ENCODE results near the gene VSX2. TPM values are rescaled to one million over a fixed set of nuclear protein-coding genes. Genes with fewer than 3 reads are reported as not detected.
A peak's percentile ranks its signal among the peaks of the same experiment; 100 is the strongest.

Gene VSX2
- total RNA-seq, 2 experiments from 2014 or later = not detected

GRCh38 chr14:74237441-74237840 is 1.8 kb upstream of the VSX2 start:
- no peaks in the 10 kb centered on the region for H3K36me3 Mint-ChIP-seq (ENCODE audit: low read depth)
- ChIA-PET CTCF (interaction anchor here (0.8 to 2.7 kb wide), 2 partner anchors 14 to 18 kb away, joined by 3 to 10 read pairs; no protein-coding TSS in a partner anchor), POLR2A (interaction anchor here (0.6 kb wide), 1 partner anchor 167 kb away, joined by 3 read pairs; no protein-coding TSS in a partner anchor)
- no peak overlapping the region for H3K27ac Mint-ChIP-seq
- H3K27me3 Mint-ChIP-seq (ENCODE audit: low read depth) = peaks cover 50% of the 10 kb centered on the region
- ATAC-seq (no peak), DNase-seq (no peak)
- H3K4me1 Mint-ChIP-seq (ENCODE audit: low read depth) = peaks cover 13% of the 10 kb centered on the region
- no peaks in the 10 kb centered on the region for H3K9me3 Mint-ChIP-seq (ENCODE audit: insufficient read depth)
- H3K4me3 Mint-ChIP-seq = no peak overlapping the region

DNA sequence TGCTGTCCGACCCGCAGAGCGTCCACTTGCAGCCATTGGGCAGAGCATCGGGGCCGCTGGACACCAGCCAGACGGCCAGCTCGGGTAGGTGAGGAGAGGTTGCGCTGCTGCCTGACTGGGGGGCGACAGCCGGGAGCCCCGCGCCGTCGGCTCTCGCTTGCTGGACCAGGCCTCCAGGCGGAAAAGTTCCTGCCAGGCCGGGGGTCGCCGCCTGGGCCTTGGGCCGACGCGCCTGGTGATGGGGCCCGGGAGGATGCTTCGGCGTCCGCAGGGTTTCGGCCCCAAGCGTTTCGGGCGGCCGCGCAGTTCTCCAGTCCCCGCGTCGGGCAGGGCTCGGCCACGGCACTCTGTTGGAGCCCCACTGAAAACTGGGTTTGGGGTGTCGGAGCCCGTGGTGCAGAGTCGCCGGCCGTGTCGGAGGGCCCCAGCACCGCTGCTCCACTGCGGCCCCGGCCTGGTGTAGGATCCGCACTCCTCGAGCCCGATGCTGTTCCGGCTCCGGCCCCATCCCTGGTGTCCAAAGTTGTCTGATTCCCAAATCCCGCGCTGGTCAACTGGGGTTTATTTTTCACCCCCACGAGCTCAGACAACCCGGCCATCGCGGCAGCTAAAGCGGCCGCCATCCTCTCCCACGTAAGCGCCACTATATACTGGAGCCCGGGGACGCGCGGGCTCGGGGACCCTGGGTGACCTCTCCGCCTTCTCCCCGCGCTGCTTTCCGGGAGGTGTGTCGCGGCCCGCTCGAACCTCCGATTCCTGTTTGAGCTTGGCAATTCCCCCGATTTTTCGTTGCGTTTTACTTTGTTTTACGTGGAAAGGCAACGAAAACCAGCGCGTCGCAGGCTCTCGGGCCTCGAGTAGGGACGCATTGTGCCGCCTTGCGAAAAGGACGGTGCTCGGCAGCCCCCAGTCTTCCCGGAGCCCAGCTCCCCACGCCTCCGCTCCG is 872 bp downstream of the VSX2 start:
- Mint-ChIP-seq H3K9me3 (ENCODE audit: insufficient read depth) (no peaks in the 10 kb centered on the region), H3K27me3 (ENCODE audit: low read depth) (peaks cover 70% of the 10 kb centered on the region), H3K36me3 (ENCODE audit: low read depth) (no peaks in the 10 kb centered on the region), H3K4me3 (peak overlapping the region; percentile 22), H3K4me1 (ENCODE audit: low read depth) (peaks cover 13% of the 10 kb centered on the region), H3K27ac (no peak overlapping the region)
- ATAC-seq (no peak), DNase-seq (no peak)
- ChIA-PET POLR2A (interaction anchor here (0.6 kb wide), 1 partner anchor 39 kb away, joined by 3 read pairs; no protein-coding TSS in a partner anchor), CTCF (interaction anchor here (2.2 to 2.7 kb wide), 2 partner anchors 11 to 17 kb away, joined by 6 to 10 read pairs; no protein-coding TSS in a partner anchor)

- POLR2A ChIA-PET = no interaction called here
- Mint-ChIP-seq H3K4me1 (ENCODE audit: low read depth) (peaks cover 13% of the 10 kb centered on the region), H3K9me3 (ENCODE audit: insufficient read depth) (no peaks in the 10 kb centered on the region), H3K27me3 (ENCODE audit: low read depth) (peaks cover 74% of the 10 kb centered on the region), H3K36me3 (ENCODE audit: low read depth) (no peaks in the 10 kb centered on the region), H3K4me3 (peak overlapping the region; percentile 22), H3K27ac (no peak overlapping the region)
- ATAC-seq (peak; percentile 46), DNase-seq (no peak)
- CTCF ChIA-PET = interaction anchor here (2.2 kb wide), 1 partner anchor 16 kb away, joined by 6 read pairs; no protein-coding TSS in a partner anchor
These were observed 1.8 kb downstream of the VSX2 start for GRCh38 chr14:74240794-74241651.

DNA sequence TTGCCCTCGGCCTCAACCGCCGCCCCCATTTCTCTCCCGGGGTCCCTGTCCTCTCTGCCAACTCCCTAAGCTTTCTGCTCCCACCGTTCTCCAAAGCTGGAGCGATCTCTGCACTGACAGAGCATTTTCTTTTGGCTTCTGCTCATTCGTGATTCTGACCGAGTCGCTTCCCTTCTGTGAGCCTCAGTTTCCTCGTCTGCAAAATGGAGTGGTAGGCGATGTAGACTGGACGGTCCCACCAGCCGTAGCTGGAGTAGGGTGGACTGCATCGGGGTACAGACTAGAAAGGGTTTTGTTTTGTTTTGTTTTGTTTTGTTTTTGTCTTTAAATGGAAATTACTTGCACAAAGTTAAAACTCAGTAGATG is 2.4 kb downstream of the VSX2 start:
- no peak overlapping the region for H3K27ac Mint-ChIP-seq
- DNase-seq (no peak), ATAC-seq (no peak)
- CTCF ChIA-PET = interaction anchor here (2.2 kb wide), 1 partner anchor 16 kb away, joined by 6 read pairs; no protein-coding TSS in a partner anchor
- H3K27me3 Mint-ChIP-seq (ENCODE audit: low read depth) = peaks cover 76% of the 10 kb centered on the region
- no peaks in the 10 kb centered on the region for H3K36me3 Mint-ChIP-seq (ENCODE audit: low read depth)
- peaks cover 13% of the 10 kb centered on the region for H3K4me1 Mint-ChIP-seq (ENCODE audit: low read depth)
- H3K4me3 Mint-ChIP-seq = peak overlapping the region; percentile 22
- POLR2A ChIA-PET = no interaction called here
- H3K9me3 Mint-ChIP-seq (ENCODE audit: insufficient read depth) = no peaks in the 10 kb centered on the region

DNA sequence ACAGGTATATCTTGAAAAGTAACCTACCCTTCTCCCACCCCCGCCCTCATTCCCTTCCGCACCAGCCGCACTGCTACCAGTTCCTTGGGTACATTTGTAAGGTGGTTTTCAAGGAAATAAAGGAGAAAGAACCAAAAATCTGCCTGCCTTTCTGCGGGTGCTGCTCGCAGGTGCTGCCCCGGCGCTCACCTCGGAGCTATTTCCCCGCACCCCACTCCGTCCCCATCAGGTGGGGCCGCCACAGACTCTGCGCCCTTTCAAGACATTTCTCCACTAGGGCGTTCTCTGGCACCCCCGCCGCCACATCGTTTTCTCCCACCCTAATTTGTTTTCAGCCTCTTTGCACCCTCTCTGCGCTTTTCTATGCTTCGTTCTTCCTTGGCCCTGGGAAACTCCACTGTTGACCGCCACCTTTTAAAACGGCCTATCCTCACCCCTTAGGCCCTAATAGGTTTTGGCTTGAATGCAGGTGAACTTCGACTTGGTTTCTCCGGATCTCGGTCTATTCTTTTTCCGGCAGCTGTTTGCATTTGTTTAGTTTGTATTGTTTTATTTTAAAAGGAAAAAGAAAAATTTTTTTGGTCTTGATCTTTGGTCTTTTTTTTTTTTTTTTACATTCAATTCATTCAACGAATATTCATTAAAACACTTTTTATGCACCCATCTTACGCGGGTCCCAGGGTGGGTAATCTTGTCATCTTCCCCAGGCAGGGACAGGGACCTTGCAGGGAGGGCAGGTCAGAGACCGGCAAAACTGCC is 3.0 kb downstream of the VSX2 start:
- H3K27ac Mint-ChIP-seq = no peak overlapping the region
- ATAC-seq (no peak), DNase-seq (no peak)
- H3K4me3 Mint-ChIP-seq = no peak overlapping the region
- ChIA-PET CTCF (interaction anchor here (1.2 to 2.2 kb wide), 2 partner anchors 10 to 15 kb away, joined by 3 to 6 read pairs; no protein-coding TSS in a partner anchor), POLR2A (no interaction called here)
- H3K36me3 Mint-ChIP-seq (ENCODE audit: low read depth) = no peaks in the 10 kb centered on the region
- no peaks in the 10 kb centered on the region for H3K9me3 Mint-ChIP-seq (ENCODE audit: insufficient read depth)
- H3K27me3 Mint-ChIP-seq (ENCODE audit: low read depth) = peaks cover 82% of the 10 kb centered on the region
- peaks cover 13% of the 10 kb centered on the region for H3K4me1 Mint-ChIP-seq (ENCODE audit: low read depth)

DNA sequence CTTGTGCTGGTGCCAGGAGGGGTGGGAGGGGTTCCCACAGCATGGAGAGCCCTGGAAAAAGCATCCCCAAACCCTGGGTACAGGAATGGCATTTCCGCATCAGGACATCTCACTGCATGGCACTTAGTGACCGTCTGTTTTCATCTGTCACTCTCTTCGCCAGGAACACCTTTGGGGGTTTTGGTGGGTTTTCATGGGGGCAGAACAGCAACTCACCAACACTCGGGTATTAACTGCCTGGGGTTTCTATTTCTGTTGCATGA is 3.5 kb downstream of the VSX2 start:
- no peak overlapping the region for H3K27ac Mint-ChIP-seq
- ATAC-seq (no peak), DNase-seq (no peak)
- no peaks in the 10 kb centered on the region for H3K36me3 Mint-ChIP-seq (ENCODE audit: low read depth)
- CTCF ChIA-PET = interaction anchor here (1.2 kb wide), 1 partner anchor 9 kb away, joined by 3 read pairs; no protein-coding TSS in a partner anchor
- peaks cover 13% of the 10 kb centered on the region for H3K4me1 Mint-ChIP-seq (ENCODE audit: low read depth)
- H3K9me3 Mint-ChIP-seq (ENCODE audit: insufficient read depth) = no peaks in the 10 kb centered on the region
- POLR2A ChIA-PET = no interaction called here
- H3K4me3 Mint-ChIP-seq = no peak overlapping the region
- peaks cover 81% of the 10 kb centered on the region for H3K27me3 Mint-ChIP-seq (ENCODE audit: low read depth)

DNA sequence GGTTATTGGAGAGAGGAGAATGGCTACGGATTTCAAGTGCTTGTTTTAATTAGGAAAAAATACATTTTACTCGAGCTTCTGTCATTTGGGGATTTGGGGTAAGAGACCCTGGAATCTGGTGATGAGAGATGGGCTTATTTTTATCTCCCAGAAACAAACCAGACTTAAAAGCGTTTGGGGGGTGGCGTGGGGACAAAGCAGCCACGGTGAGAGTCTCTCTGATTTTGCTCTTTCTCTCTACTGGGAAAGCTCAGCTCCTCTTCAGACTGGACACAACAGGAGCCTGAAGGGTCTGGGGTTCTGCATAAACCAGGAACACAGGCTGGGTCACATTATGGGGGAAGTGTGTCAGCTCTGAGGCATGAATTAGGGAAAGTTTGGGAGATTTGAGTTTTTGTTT is 3.8 kb downstream of the VSX2 start:
- Mint-ChIP-seq H3K9me3 (ENCODE audit: insufficient read depth) (no peaks in the 10 kb centered on the region), H3K36me3 (ENCODE audit: low read depth) (no peaks in the 10 kb centered on the region), H3K27ac (no peak overlapping the region), H3K4me3 (no peak overlapping the region), H3K27me3 (ENCODE audit: low read depth) (peaks cover 81% of the 10 kb centered on the region), H3K4me1 (ENCODE audit: low read depth) (peaks cover 13% of the 10 kb centered on the region)
- ChIA-PET POLR2A (no interaction called here), CTCF (interaction anchor here (1.2 kb wide), 1 partner anchor 9 kb away, joined by 3 read pairs; no protein-coding TSS in a partner anchor)
- ATAC-seq (no peak), DNase-seq (no peak)

DNA sequence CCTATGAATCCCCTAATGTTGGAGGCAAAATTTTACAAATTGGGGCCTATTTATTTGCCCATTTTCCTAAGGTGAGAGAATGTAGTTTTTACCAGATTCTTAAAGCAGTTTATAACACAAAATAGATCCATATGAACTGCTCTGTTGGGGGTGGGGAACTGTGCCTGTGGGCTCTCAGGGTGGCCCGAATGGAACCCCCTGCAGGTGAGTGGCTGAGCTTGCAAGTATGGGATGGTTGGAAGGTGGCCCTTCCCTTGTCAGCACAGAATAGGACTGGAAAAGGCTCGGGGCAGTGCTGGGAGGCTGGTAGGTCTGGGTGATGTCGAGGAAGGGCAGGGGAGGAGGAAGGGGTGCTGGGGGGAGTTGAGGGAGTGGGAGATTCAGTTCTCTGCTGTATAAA is 4.9 kb downstream of the VSX2 start:
- H3K4me1 Mint-ChIP-seq (ENCODE audit: low read depth) = peaks cover 13% of the 10 kb centered on the region
- H3K27me3 Mint-ChIP-seq (ENCODE audit: low read depth) = peaks cover 71% of the 10 kb centered on the region
- H3K27ac Mint-ChIP-seq = no peak overlapping the region
- DNase-seq = no peak
- ChIA-PET POLR2A (no interaction called here), CTCF (no interaction called here)
- H3K4me3 Mint-ChIP-seq = no peak overlapping the region
- no peak for ATAC-seq
- H3K9me3 Mint-ChIP-seq (ENCODE audit: insufficient read depth) = no peaks in the 10 kb centered on the region
- H3K36me3 Mint-ChIP-seq (ENCODE audit: low read depth) = no peaks in the 10 kb centered on the region

- DNase-seq (no peak), ATAC-seq (no peak)
- Mint-ChIP-seq H3K4me3 (no peak overlapping the region), H3K36me3 (ENCODE audit: low read depth) (no peaks in the 10 kb centered on the region), H3K27ac (no peak overlapping the region), H3K9me3 (ENCODE audit: insufficient read depth) (no peaks in the 10 kb centered on the region), H3K27me3 (ENCODE audit: low read depth) (peaks cover 70% of the 10 kb centered on the region), H3K4me1 (ENCODE audit: low read depth) (peaks cover 13% of the 10 kb centered on the region)
- POLR2A ChIA-PET = no interaction called here
- CTCF ChIA-PET = no interaction called here
These were observed 6.0 kb downstream of the VSX2 start for GRCh38 chr14:74245292-74245691.

DNA sequence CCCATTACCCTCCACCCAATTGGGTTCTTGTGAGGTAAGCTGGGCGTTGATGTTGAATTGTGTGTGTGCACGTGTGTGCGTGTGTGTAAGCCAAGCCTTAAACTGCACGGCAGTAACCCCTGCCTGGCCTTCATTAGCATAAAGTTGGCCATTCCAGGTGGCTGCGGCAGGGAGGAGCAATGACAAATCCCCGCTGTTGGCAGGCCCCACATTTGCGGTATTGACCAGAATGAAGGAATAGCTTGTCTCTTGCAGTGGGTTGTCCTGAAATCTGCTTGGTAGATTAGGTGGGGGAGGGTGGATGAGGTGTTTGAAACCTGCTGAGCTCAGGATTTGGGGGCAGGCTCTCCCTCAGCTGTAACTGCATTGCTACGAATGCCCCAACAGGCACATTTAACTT is 7.3 kb downstream of the VSX2 start:
- Mint-ChIP-seq H3K4me3 (no peak overlapping the region), H3K4me1 (ENCODE audit: low read depth) (peaks cover 11% of the 10 kb centered on the region), H3K9me3 (ENCODE audit: insufficient read depth) (no peaks in the 10 kb centered on the region), H3K27me3 (ENCODE audit: low read depth) (peaks cover 63% of the 10 kb centered on the region), H3K27ac (no peak overlapping the region), H3K36me3 (ENCODE audit: low read depth) (no peaks in the 10 kb centered on the region)
- ATAC-seq = no peak
- no peak for DNase-seq
- ChIA-PET CTCF (interaction anchor here (0.7 to 1.7 kb wide), 3 partner anchors 11 to 501 kb away, joined by 3 to 7 read pairs (median 4); no protein-coding TSS in a partner anchor), POLR2A (no interaction called here)

- ChIA-PET POLR2A (no interaction called here), CTCF (interaction anchor here (1.2 kb wide), 2 partner anchors 9 to 136 kb away, joined by 3 read pairs; no protein-coding TSS in a partner anchor)
- no peaks in the 10 kb centered on the region for H3K9me3 Mint-ChIP-seq (ENCODE audit: insufficient read depth)
- ATAC-seq (no peak), DNase-seq (no peak)
- peaks cover 54% of the 10 kb centered on the region for H3K27me3 Mint-ChIP-seq (ENCODE audit: low read depth)
- H3K27ac Mint-ChIP-seq = no peak overlapping the region
- H3K36me3 Mint-ChIP-seq (ENCODE audit: low read depth) = no peaks in the 10 kb centered on the region
- H3K4me1 Mint-ChIP-seq (ENCODE audit: low read depth) = peaks cover 5% of the 10 kb centered on the region
- no peak overlapping the region for H3K4me3 Mint-ChIP-seq
These were observed 8.8 kb downstream of the VSX2 start for GRCh38 chr14:74248017-74248416.
